Vagina (tissue), 2 donors: ENCODE measurements around the gene SLC28A3.

ENCODE experiments used
- CTCF ChIP-seq, 3 experiments: fragments of 450-650 bp in 2 of 3; fragments of 200-600 bp in 1 of 3; sonication (generic) in 1 of 3; IDR thresholded peaks; one replicate each; pipeline ENCODE4 v1.5.1; 2017 to 2019; ENCODE audit warnings: antibody characterized with exemption in 3 of 3, mild to moderate bottlenecking in 2 of 3, moderate library complexity in 2 of 3
- POLR2A ChIP-seq, 2 donors: fragments of 450-650 bp; IDR thresholded peaks; one replicate each; pipeline ENCODE4 v1.6.1; 2017; ENCODE audit warnings: antibody characterized with exemption in 2 of 2, mild to moderate bottlenecking in 2 of 2, moderate library complexity in 2 of 2
- POLR2AphosphoS5 ChIP-seq, 2 donors: sonication (generic); formaldehyde crosslinking; IDR thresholded peaks; one replicate each; pipeline ENCODE4 v1.9.0; 2017; ENCODE audit warnings: antibody characterized with exemption in 2 of 2, mild to moderate bottlenecking in 2 of 2, low read depth in 1 of 2; ENCODE audit not compliant: insufficient read depth in 1 of 2

GRCh38 chr9:84283946-84284345 is 56.6 kb downstream of the SLC28A3 start:
- TF ChIP-seq CTCF (IDR thresholded peaks at IDR 0.05) = no peak
- no peak for TF ChIP-seq POLR2AphosphoS5 (IDR thresholded peaks at IDR 0.05; ENCODE audit: insufficient read depth in 1 of 2, low read depth in 1 of 2)
- TF ChIP-seq POLR2A (IDR thresholded peaks at IDR 0.05) = no peak
